Measurements from ENCODE around the gene HTR2A.

DNA sequence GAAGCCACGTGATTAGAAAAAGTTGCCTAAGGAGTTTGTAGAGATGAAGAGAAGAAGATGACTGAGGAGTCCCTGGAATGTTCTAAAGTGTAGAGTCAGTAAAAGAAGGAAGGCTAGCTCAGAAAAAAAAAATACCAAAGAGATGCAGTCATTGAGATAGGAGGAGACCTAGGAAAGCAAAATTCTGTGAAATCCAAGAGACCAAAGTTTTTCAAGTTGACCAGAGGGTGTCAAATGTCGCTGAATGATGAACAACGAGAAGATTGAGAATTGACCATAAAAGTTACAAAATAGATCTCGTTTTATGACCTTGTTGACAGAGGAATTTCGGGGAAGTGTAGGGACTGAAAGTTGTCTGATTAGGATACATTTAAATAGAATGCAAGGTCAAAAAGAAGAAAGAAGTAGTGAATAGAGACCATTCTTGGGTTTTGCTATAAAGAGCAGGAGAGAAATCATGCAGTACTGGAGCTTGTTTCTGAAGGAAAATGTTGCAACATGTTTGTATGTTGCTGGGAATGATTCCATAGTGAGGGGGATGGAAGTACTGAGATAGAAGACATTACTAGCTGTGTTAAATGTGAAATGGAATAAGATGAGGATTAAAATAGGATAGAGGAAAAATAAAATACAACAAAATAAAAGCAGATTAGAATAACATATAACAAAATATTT is 30.2 kb upstream of the HTR2A start:
- TF ChIP-seq POLR2AphosphoS5 (IDR thresholded peaks at IDR 0.05; ENCODE audit: low read depth, low read length) (no peak), POLR2A (IDR thresholded peaks at IDR 0.05; ENCODE audit: low read depth, low read length) (no peak)

Measured in GM12891 (cell line).